COR-L47 (cell line): ENCODE data around the gene MTHFSD.

Experiments
- DNase-seq: peaks from one replicate; lab custom pipeline; 2025; lab: John Stamatoyannopoulos, UW

Gene MTHFSD

GRCh38 chr16:86502856-86503748 lies 51.9 kb downstream of the MTHFSD start:
- no peak for DNase-seq

- DNase-seq = no peak
These were observed 52.8 kb downstream of the MTHFSD start for GRCh38 chr16:86501989-86502855.

GRCh38 chr16:86500708-86501510 lies 54.1 kb downstream of the MTHFSD start:
- DNase-seq = no peak

GRCh38 chr16:86499889-86500707 lies 54.9 kb downstream of the MTHFSD start:
- DNase-seq = no peak

- DNase-seq = no peak
These were observed 55.6 kb downstream of the MTHFSD start for GRCh38 chr16:86499440-86499786.

- DNase-seq = no peak
These were observed 56.2 kb downstream of the MTHFSD start for GRCh38 chr16:86498671-86499439.

- no peak for DNase-seq
These were observed 56.8 kb downstream of the MTHFSD start for GRCh38 chr16:86498155-86498670.

- DNase-seq = no peak
These were observed 57.4 kb downstream of the MTHFSD start for GRCh38 chr16:86497551-86498021.

- DNase-seq = no peak
These were observed 58.0 kb downstream of the MTHFSD start for GRCh38 chr16:86496929-86497461.

GRCh38 chr16:86496262-86496928 lies 58.6 kb downstream of the MTHFSD start:
- no peak for DNase-seq

- no peak for DNase-seq
These were observed 59.2 kb downstream of the MTHFSD start for GRCh38 chr16:86495756-86496261.

GRCh38 chr16:86495357-86495701 lies 59.7 kb downstream of the MTHFSD start:
- DNase-seq = no peak

GRCh38 chr16:86494565-86495356 lies 60.3 kb downstream of the MTHFSD start:
- no peak for DNase-seq

GRCh38 chr16:86494039-86494564 lies 60.9 kb downstream of the MTHFSD start:
- DNase-seq = no peak

GRCh38 chr16:86492961-86493629 lies 61.9 kb downstream of the MTHFSD start:
- no peak for DNase-seq

GRCh38 chr16:86492267-86492960 lies 62.6 kb downstream of the MTHFSD start:
- DNase-seq = no peak

GRCh38 chr16:86491640-86492023 lies 63.4 kb downstream of the MTHFSD start:
- no peak for DNase-seq
